ENCODE results near the gene EFNB3. TPM values are rescaled to one million over a fixed set of nuclear protein-coding genes. Genes with fewer than 3 reads are reported as not detected.

Gene EFNB3
- total RNA-seq, 1 donor from 2014 or later: 0.78 TPM

DNA sequence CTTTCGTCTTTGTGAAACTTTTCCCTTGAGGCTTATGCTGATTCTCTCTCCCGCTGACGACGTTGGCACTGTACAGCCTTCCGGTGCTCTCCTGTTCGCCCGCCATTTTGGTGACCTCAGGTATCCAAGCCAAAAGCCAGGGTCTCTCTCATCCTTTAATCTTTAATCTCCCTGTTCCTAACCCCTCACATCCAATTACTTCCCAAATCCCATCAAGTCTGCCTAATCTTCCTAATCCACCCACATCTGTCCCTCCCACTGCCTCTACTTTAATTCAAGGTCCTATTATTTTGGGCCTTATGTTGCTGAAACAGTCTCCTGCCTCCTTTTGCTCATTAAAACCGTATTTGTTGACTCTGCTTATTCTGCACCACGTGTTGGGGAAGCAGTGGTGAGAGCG, 9.4 kb upstream of the EFNB3 start:
- DNase-seq (ENCODE audit: low spot score): no peak
- intact Hi-C loops (cut with DNase I): no loop called here

DNA sequence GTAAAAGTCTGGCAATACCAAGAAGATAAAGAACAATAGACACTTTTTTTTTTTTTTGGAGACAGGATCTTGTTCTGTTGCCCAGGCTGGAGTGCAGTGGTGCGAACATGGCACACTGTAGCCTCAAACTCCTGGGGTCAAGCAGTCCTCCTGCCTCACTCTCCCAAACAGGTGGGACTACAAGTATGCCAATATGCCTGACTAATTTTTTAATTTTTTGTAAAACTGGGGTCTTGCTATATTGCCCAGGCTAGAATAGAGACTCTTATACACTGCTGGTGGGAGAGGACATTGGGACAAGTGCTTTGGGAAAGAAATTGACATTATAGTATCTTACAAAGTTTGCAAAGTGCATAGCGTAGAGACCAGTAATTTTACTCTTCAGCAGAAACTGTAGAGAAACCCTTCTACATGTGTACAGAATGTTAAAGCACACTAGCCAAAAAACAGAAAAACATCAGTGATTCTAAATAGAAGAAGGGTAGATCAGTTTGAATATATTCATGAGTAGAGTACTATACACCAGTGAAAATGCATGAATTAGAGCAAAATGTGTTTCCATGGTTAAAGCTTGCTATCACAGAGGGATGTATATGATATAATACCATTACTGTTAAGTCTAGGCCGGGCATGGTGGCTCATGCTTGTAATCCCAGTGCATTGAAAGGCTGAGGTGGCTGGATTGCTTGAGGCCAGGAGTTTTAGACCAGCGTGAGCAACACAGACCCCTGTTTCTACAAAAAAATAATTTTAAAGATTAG, 7.0 kb upstream of the EFNB3 start:
- no peak for DNase-seq (ENCODE audit: low spot score)
- intact Hi-C loops (cut with DNase I): no loop called here

DNA sequence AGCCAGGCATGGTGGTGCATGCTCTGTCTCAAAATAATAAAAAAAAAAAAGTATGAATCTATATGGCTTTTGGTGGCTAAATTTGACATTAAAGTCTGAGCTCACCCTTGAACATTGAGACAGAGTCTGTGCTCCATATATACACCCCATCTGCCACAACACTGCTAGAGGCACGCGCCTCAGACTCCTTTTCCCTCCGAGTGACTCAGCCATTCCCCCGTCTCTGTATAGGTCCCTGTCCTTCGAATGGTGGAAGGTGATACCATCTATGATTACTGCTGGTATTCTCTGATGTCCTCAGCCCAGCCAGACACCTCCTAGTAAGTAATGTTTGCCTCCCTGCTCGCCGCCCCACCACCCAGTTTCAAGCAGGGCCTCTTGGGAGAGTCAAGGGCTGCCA, 4.5 kb upstream of the EFNB3 start:
- intact Hi-C loops (cut with DNase I): no loop called here
- no peak for DNase-seq (ENCODE audit: low spot score)

DNA sequence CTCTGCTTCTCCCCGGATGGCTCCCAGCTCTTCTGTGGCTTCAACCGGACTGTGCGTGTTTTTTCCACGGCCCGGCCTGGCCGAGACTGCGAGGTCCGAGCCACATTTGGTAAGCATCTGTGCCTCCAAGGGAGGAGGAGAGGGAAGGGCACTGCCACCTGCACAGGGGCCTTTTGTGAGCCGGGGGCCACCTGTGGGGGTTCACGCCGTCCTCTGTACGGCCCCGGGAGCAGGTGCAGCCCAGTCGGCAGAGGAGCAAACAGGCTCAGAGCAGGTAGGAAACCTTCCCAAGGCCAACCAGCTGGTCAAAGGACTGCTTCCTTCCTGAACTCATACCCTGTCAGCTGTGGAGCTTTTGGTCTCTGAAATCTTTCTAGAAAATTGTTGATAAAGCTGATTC, 3.3 kb upstream of the EFNB3 start:
- no peak for DNase-seq (ENCODE audit: low spot score)
- intact Hi-C loops (cut with DNase I): no loop called here

DNA sequence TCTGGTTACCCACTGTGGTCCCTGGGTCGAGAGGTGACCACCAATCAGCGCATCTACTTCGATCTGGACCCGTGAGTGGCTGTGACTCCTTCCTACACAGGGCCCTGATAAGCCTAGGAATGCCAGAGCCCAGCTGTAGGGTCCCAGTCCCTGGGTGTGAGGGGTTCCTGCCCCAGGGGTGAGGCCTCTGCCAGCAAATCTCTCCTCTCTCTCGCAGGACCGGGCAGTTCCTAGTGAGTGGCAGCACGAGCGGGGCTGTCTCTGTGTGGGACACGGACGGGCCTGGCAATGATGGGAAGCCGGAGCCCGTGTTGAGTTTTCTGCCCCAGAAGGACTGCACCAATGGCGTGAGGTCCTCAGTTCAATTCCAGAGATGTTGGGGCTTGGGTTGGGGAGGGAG, 2.2 kb upstream of the EFNB3 start:
- intact Hi-C loops (cut with DNase I): no loop called here

DNA sequence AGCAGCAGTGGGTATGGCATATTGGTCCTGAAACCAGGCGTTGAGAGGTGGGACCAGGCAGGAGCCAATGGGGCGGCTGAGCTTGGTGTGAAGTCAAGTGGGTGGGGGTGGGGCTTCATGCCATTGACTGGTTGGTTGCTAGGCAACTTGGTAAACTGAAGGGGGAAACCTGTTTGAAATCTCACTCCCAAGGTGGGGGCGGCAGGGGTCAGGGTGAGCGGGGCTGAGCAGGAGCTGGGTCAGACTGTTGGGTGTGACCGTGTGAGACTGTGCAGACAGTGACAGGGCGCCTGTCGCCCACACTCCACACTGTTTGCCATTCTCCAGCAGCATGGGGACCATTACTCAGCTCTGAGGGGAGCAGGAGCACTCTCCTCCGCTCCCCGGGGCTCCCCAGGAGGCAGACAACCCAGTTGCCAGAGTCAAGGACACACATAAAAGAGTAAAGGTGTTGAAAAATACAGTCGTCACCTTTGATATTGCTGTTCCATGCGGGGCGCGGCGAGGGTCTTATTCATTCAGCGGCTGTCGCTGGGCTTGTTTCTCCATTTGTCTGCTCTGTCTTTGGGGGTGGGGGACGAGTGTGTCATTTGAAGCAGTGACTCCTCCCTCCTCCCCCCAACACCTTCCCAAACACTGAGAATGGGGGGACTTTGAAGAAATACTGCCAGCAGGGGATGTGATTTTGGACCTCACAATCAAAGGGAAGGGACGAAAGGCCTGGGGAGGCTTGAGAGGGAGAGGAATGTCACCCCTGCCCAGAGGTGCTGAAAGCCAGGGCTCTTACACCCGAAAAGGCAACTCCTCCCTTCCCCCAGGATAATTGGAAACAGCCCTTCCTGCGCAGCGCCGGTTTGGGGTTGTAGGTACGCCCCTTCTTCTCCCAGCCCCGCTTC, 1.2 kb upstream of the EFNB3 start:
- DNase-seq (ENCODE audit: low spot score): no peak
- intact Hi-C loops (cut with DNase I): no loop called here

More for the DNA sequence above, 2.2 kb upstream of the EFNB3 start:
- no peak for DNase-seq (ENCODE audit: low spot score)

DNA sequence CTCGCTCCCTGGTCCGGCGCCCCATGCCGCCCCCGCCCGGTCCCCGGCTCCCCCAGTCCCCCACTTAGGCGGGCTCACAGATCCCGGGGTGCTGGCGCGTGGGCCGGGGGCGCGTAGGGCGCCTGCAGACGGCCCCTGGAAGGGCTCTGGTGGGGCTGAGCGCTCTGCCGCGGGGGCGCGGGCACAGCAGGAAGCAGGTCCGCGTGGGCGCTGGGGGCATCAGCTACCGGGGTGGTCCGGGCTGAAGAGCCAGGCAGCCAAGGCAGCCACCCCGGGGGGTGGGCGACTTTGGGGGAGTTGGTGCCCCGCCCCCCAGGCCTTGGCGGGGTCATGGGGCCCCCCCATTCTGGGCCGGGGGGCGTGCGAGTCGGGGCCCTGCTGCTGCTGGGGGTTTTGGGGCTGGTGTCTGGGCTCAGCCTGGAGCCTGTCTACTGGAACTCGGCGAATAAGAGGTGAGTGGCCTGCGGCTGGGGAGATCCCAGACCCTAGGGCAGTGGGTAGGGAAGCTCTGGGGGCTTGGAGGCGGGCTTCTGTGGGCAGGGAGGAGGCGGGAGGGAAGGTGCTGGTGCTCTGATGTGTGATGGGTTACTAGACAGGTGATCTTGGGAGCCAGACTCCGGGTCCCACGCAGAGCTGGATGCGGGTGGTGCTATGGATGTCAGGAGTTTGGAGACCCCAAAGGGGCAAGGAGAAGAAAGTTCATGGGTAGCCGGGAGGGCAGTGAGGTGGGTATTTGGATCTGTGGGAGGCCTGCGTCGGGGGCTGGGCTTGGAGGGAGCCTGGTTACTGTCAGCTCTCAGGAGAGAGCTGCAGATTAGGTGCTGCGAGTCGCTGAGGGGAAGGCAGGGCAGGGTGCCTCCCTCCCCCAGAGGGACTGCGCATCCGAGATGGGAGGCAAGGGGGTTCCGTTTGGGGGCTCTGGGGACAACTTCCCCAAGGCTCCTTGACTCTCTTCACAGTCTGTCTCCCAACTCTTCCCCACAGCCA, 560 bp downstream of the EFNB3 start:
- no peak for DNase-seq (ENCODE audit: low spot score)
- intact Hi-C loops (cut with DNase I): no loop called here

DNA sequence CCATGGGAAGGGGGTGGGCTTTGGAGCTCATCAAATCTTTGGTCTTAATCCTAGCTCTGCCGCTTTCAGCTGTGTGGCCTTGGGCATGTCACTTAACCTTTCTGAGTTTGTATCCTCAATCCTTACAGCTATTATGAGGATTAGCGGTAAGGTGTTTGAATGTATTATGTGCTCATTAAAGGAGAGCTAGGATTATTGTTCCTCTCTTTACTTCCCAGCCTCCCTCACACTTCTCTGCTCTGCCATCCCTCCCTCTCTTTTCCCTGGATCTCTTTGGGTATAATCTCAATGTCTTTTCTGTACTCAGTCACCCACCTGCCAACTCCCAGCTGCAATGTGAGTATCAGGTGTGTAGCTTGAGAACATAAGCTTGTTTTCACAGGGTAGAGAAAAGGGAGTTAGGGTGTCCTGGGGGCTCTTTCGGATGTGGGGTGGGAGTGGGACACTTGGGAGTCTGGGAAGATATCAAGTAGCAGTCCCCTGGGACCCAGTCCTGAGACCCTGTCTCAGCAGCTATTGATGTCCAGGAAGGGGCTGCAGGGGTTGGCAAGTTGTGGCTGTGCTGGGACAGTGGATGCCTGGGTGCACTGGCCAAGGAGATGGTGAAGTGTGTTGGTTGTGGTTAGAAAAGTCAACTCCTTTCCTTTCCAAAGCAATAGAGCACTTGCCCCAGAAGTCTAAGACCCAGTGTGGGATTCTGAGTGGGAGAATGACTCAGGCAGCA, 1.8 kb downstream of the EFNB3 start:
- no peak for DNase-seq (ENCODE audit: low spot score)
- intact Hi-C loops (cut with DNase I): no loop called here

DNA sequence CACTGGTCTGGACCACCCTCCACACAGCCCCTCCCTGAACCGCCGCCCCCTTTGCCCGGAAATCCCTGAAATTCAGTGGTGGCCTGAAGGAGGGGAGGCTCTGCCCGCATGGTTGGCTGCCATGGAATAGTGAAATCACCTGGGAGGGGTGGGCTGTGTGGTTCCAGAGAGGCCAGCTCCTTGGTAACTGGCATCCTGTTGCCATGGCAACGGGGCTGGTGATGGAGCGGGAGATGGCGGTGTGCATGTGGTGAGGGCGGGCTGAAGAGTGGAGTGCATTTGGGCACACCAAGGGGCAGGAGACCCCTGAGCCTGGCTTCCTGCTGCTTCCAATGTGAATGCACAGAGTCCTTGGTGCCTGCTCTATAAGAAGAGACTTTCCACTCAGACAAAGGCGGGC, 2.4 kb downstream of the EFNB3 start:
- intact Hi-C loops (cut with DNase I): no loop called here
- DNase-seq (ENCODE audit: low spot score): peak; percentile 33

DNA sequence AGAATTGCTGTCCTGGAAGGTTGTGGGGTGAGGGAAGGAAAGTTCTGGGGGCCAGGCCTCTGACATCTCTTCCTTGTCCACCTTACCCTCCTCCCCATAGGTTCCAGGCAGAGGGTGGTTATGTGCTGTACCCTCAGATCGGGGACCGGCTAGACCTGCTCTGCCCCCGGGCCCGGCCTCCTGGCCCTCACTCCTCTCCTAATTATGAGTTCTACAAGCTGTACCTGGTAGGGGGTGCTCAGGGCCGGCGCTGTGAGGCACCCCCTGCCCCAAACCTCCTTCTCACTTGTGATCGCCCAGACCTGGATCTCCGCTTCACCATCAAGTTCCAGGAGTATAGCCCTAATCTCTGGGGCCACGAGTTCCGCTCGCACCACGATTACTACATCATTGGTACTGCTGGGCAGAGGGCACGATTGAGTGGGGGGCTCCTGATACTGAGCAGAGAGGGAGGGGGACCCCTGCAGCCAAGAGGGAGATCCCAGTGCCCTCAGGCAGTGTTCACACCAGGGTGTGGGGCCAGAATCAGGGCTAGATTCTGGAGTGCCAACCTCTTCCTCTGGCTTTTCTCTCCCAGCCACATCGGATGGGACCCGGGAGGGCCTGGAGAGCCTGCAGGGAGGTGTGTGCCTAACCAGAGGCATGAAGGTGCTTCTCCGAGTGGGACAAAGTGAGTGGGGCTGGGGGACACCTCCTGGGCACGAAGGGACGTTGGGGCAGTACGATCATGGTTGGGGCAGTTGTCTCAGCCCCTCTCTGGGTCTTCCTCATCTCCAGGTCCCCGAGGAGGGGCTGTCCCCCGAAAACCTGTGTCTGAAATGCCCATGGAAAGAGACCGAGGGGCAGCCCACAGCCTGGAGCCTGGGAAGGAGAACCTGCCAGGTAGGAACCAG, 3.1 kb downstream of the EFNB3 start:
- intact Hi-C loops (cut with DNase I): no loop called here
- DNase-seq (ENCODE audit: low spot score): no peak

DNA sequence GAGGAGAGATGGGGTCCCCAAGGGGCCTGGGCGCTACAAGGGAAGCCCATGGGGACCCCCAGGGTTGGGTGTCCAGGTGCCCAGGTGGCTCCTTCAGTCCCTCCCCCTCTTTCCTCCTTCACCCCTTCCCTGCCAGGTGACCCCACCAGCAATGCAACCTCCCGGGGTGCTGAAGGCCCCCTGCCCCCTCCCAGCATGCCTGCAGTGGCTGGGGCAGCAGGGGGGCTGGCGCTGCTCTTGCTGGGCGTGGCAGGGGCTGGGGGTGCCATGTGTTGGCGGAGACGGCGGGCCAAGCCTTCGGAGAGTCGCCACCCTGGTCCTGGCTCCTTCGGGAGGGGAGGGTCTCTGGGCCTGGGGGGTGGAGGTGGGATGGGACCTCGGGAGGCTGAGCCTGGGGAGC, 4.0 kb downstream of the EFNB3 start:
- intact Hi-C loops (cut with DNase I): no loop called here
- DNase-seq (ENCODE audit: low spot score): no peak

DNA sequence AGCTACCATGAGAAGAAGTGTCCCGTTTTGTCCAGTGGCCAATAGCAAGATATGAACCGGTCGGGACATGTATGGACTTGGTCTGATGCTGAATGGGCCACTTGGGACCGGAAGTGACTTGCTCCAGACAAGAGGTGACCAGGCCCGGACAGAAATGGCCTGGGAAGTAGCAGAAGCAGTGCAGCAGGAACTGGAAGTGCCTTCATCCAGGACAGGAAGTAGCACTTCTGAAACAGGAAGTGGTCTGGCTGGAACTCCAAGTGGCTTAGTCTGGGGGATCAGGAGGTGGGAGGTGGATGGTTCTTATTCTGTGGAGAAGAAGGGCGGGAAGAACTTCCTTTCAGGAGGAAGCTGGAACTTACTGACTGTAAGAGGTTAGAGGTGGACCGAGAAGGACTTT, 5.3 kb downstream of the EFNB3 start:
- intact Hi-C loops (cut with DNase I): no loop called here
- DNase-seq (ENCODE audit: low spot score): no peak

DNA sequence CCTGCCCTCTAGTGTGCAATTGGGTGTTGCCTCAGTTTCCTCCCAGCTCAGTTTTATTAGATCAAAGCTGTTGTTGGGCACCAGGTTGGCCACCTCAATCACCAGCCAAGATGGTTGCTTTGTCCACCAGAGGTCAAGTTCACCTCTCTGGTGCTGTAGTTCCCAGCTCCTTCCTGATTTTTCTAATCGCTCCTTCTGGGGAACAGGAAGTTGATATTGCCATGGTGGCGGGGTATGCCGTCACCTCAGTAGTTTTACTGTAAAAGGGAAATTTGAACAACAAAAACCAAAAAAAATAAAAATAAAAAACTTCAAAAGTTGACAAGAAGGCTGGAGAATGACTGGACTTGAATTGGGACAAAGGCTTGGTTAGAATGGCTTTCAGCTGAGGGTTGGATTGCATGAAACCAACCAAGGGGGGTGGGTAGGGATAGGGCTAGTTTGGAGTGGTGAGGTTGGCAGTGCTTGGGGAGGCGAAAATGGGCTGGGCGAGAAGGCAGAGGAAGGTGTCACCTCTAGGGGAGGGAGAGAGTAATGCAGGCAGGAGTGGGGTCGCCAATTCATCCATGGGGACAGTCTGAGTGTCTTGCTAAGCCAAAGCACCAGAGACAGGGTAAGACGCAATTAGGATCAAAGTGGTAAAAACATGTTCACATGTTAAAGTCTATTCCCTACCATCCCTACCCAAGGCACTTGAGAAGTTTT, 6.2 kb downstream of the EFNB3 start:
- DNase-seq (ENCODE audit: low spot score): no peak
- intact Hi-C loops (cut with DNase I): no loop called here

DNA sequence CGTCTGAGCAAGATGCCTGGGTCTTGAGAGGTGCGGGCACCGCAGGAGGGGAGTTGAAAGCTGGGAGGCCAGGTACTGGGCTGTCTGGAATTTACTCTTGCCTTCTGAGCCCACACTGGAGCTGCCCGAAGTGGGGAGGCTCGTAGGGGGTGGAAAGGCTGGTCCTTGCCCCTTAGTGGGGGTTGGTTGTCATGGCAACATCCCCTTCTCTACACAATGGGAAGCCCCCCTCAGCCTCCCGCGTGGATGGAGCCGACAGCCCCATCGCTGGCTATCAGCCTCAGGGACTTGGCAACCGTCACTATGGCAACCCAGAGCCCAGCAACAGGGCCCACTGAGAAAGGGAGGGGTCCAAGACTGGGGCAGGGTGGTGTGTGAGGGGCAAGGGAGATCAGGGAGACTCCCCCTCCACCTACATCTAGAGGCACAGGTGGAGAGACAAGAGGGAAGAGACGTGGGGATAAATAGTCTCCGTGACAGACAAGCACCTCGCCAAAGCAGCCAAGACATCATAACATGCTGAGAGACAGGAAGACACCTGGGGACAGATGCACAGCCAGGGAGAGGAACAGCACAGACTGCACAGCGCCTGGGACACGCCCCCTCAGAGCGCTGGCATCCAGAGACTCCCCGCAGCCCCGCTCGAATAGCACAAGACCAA, 7.2 kb downstream of the EFNB3 start:
- no peak for DNase-seq (ENCODE audit: low spot score)
- intact Hi-C loops (cut with DNase I): no loop called here

DNA sequence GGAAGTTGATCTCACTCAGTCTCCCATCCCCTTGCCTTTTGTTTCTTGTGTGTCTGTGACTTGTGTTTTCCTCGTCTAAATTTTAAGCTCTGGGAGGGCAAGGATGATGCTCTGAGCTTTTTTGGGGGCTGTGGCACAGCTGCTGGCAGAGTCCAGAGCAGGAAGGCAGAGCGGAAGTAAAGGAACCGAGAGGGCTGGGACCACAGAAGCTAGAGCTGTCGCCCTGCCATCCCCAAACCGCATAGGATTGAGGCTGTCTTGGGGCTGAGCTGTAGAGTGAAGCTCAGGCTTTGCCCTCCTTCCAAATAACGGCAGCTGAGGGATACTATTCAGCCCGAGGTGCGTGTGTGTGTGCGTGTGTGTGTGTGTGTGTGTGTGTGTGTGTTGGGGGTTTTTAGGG, 8.8 kb downstream of the EFNB3 start:
- no peak for DNase-seq (ENCODE audit: low spot score)
- intact Hi-C loops (cut with DNase I): no loop called here

DNA sequence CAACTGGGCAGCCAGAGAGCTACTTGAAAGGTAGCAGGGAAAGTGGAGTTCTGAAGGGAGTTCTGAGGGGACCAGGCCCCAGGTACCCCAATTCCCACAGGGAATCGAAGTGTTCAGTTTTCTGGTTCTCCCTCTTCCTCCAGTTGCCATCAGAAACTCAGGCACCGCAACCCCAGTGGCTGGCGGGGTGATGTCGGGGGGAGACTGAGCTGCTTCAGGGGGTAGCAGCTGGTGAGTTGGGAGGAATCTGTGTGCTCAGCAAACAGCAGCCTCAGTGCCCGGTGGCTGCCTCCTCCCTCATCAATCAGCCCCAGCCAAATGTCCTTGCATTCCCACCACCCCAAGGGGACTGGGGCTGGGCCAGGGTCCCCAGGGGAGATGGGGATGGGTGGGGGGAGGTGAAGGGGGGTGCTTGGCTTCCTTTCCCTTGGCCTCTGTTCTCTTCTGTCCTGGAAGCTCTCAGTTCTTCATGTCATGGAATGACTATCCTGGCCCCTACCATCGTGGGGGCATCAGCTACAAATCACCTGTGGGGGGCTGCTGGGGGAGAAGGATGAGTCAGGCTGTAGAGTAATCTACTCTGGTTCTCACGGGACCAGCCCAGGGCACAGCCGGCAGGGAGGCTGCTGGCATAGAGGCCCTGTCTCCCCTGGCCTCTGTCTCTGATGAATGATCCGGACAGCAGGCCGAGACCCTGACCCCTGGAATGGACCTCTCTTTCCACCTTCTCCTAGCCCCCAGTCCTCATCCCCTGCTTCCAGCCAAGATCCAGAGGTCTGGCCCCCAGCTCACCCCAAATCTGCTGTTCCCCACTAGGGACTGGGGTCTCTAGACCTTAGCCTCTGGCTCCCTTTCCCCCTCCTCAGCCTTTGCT, 10.0 kb downstream of the EFNB3 start:
- DNase-seq (ENCODE audit: low spot score): no peak
- intact Hi-C loops (cut with DNase I): no loop called here
